Measurements from ENCODE around the gene ARFGEF2. TPM values are rescaled to one million over a fixed set of nuclear protein-coding genes. Genes with fewer than 3 reads are reported as not detected.

ARFGEF2 gene
- total and polyA plus RNA-seq, 10 of the 15 experiments (the other 5 are each of a cell fraction or from before 2014, with no cell fraction given): 5.2 to 24.1 (median 17.7) TPM

GRCh38 chr20:48933017-48933766, 11.7 kb downstream of the ARFGEF2 start:
- no peak for TF ChIP-seq RCOR1 (conservative IDR thresholded peaks at IDR 0.05; ENCODE audit: low read depth, low read length)
- TF ChIP-seq RBBP5 (conservative IDR thresholded peaks at IDR 0.05): no peak
- TF ChIP-seq SIX5 (IDR thresholded peaks at IDR 0.05; ENCODE audit: low read depth, low read length, severe bottlenecking): no peak
- TF ChIP-seq CHD2 (IDR thresholded peaks at IDR 0.05; ENCODE audit: borderline replicate concordance, low read depth, low read length): no peak
- TF ChIP-seq CUX1 (IDR thresholded peaks at IDR 0.05; ENCODE audit: insufficient replicate concordance, low read depth, low read length): no peak
- no peak for TF ChIP-seq CBFB (IDR thresholded peaks at IDR 0.05; ENCODE audit: low read depth)
- no peak for TF ChIP-seq SREBF1 (IDR thresholded peaks at IDR 0.05; ENCODE audit: low read length)
- no peak for TF ChIP-seq SRF (IDR thresholded peaks at IDR 0.05; ENCODE audit: low read depth in 2 of 2, low read length in 2 of 2)
- no peak for TF ChIP-seq BRCA1 (IDR thresholded peaks at IDR 0.05; ENCODE audit: low read depth, low read length)
- no peak for TF ChIP-seq ZNF384 (IDR thresholded peaks at IDR 0.05; ENCODE audit: borderline replicate concordance, low read depth, low read length)
- no peak for TF ChIP-seq CBX5 (IDR thresholded peaks at IDR 0.05; ENCODE audit: low read depth)
- TF ChIP-seq WRNIP1 (IDR thresholded peaks at IDR 0.05; ENCODE audit: borderline replicate concordance, low read depth, low read length): no peak
- no peak for TF ChIP-seq FOXK2 (IDR thresholded peaks at IDR 0.05)
- no peak for TF ChIP-seq CEBPB (IDR thresholded peaks at IDR 0.05; ENCODE audit: borderline replicate concordance in 1 of 2, low read depth in 2 of 2, low read length in 2 of 2)
- no peak for TF ChIP-seq DPF2 (IDR thresholded peaks at IDR 0.05)
- no peak for TF ChIP-seq RFX5 (IDR thresholded peaks at IDR 0.05; ENCODE audit: low read depth, low read length)
- DNase-seq (ENCODE audit: low read depth, low spot score) (no peak), FAIRE-seq (no peak), ATAC-seq (no peak; the same call in 2 of the 3 replicates)
- Histone ChIP-seq H3K36me3 (ENCODE audit: control insufficient read depth in 2 of 2, insufficient read depth in 2 of 2, low read length in 1 of 2) (peaks cover 0 to 4% of the 10 kb centered on the region in 2 experiments; a peak in 2 of 4 replicates), H3K4me2 (ENCODE audit: control insufficient read depth, insufficient read depth) (no peak overlapping the region), H3K4me3 (no peak overlapping the region), H2AFZ (ENCODE audit: control insufficient read depth, low read depth, low read length) (no peak overlapping the region), H3K27ac (ENCODE audit: control insufficient read depth, insufficient read depth) (no peak overlapping the region), H4K20me1 (ENCODE audit: control insufficient read depth, insufficient read depth) (peaks cover 9% of the 10 kb centered on the region; the same call in 1 of the 2 replicates), H3K9me3 (replicated peaks; ENCODE audit: control insufficient read depth, insufficient read depth, low read length) (no peaks in the 10 kb centered on the region), H3K79me2 (ENCODE audit: control insufficient read depth, insufficient read depth, low read length) (peaks cover 52% of the 10 kb centered on the region), H3K4me1 (ENCODE audit: control insufficient read depth, insufficient read depth, low read length) (peaks cover 3% of the 10 kb centered on the region), H3K9ac (ENCODE audit: control insufficient read depth, insufficient read depth, low read length) (no peak overlapping the region), H3K27me3 (replicated peaks in 1 of 2; ENCODE audit: control insufficient read depth in 2 of 2, insufficient read depth in 2 of 2, low read length in 1 of 2) (no peaks in the 10 kb centered on the region)
- POLR2A ChIA-PET: no interaction called here
- whole genome bisulfite sequencing (ENCODE audit: insufficient coverage, insufficient replicate concordance, low lambda C conversion rate, missing lambda C conversion rate): 94% methylated on average over 14 of the region's 15 CpGs
- BruUV-seq (replicated peaks): no TSS peak
- CTCF ChIA-PET: no interaction called here
- SMC1A ChIA-PET (ENCODE audit: uncharacterized antibody, unreplicated experiment): interaction anchor here (0.9 kb wide), 1 partner anchor 126 kb away, joined by 3 read pairs; no protein-coding TSS in a partner anchor
- intact Hi-C loops (cut with micrococcal nuclease; ENCODE audit: unreplicated experiment): no loop called here
- in situ Hi-C loops (cut with MboI): no loop called here
- RAD21 ChIA-PET (ENCODE audit: unreplicated experiment): no interaction called here
